ENCODE measurements around the gene PPP1R13L.
A peak's percentile ranks its signal among the peaks of the same experiment; 100 is the strongest.
"Not testable (repeated sequence)": the region's sequence is repeated elsewhere in the genome, so short reads cannot be mapped to it uniquely, and the experiment has no call there.

The PPP1R13L gene

DNA sequence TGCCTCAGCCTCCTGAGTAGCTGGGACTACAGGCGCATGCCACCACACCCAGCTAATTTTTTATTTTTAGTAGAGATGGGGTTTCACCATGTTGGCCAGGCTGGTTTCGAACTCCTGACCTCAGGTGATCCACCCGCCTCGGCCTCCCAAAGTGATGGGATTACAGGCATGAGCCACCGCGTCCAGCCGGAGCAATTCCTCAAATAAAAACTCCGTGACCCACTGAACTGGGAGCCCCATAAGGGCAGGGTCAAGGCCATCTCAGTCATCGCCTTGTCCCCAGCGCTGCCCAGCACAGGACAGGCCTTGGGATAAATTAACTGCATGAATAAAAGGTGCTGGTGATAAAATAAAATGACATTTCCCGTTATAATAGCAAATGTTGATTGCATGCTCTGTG, 25.0 kb upstream of the PPP1R13L start:
- not testable (repeated sequence) for DNase-seq (ENCODE audit: low read depth)

DNA sequence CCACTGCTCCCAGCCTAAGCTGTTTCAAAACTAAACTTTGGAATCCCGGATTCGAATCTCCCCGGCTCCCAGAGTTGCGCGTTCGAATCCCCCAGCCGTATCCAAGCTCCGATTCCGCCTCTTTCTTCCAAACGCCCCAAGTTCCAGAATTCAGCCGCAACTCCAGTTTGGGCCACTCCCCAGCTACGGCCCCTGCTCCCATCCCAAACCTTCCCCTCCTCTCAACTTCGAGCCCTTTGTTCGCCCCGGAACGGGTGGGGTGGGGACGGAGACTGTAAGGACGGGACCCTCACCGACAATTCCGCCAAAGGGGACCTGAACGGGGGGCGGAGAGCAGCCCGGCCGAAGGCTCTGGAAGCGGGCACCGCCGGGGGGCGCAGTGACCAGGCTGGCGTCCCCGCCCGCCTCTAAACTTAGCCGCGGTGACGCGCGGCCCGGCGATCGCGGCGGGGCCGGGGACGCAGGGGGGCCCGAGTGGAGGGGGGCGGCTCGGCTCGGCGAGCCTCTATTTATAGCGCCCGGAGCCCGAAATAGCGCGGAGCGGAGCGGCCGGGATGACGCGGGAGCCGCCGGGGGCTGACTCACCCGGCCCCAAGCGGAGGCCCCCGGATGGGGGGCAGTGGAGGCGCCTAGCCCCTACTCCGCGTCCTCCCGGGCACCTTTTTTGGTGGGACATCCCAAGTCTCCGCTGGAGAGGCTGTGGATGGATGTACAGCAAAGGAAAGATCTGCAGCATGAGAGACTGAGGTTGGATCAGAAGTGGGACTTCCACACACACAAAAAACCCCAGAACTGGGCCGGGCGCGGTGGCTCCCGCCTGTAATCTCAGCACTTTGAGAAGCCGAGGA, 23.7 kb upstream of the PPP1R13L start:
- DNase-seq (ENCODE audit: low read depth) = no peak

DNA sequence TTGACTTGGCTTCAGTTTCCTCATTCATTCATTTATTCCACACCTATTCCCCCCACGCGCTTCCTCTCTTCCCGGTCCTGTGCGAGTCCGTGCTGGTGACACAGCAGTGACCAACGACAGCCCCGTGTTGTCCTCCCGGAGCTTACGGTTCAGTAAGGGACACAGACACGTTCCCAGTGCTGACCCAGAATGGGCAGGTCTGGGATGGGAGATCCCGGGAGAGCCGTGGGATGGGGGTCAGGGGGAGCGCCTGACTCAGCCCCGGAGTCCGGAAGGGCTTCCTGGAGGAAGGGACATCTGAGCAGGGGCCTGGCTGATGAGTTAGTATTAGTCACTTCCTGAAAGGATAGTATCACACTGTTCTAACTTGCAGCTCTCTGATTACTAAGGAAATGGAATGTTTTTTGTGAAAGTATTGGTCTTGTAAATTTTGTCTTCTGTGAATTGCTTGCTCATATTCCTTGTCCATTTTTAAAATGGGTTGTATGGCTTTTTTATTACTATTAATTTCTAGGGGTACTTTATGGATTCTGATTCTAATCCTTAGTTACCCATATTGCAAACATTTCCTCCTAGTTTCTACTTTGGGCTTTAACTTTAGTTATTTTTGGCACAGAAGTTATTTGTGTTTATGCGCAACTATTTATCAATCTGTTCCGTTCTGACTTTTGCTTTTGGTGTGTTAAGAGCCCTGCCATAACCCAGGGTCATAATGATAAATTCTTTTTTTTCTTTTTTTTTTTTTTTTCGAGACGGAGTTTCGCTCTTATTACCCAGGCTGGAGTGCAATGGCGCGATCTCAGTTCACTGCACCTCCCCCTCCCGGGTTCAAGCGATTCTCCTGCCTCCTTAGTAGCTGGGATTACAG, 19.6 kb upstream of the PPP1R13L start:
- no peak for DNase-seq (ENCODE audit: low read depth)

DNA sequence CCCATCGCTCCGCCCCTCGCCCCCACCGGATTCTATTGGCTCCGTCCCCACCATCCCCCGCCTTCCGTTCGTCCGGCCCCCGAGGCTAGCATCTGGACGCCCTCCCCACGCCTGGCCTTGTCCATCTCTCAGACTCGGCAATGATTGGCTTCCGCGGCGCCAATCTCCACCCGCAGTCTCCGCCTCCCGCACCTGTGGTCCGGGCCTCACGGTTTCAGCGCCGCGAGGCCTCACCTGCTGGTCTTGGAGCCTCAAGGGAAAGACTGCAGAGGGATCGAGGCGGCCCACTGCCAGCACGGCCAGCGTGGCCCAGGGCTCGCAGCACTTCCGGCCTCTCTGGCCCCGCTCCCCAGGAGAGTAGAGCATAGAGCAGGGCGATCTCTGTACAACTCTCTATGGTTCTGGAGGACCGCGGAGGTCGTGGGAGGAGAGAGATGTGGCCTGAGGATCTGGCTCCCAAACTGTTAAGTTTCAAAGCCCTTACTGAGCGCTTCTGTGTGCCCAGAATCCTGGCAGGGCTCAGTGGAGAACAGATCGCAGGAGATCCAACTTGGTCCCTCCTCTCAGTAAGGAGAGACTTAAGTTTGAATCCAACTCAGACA, 18.8 kb upstream of the PPP1R13L start, which contains the start of gene ERCC1:
Gene ERCC1 (minus strand): TSS at position 329 of the 602 bp plus-strand sequence. CDS start 543 bp downstream, outside the sequence.
- no peak for DNase-seq (ENCODE audit: low read depth)

DNA sequence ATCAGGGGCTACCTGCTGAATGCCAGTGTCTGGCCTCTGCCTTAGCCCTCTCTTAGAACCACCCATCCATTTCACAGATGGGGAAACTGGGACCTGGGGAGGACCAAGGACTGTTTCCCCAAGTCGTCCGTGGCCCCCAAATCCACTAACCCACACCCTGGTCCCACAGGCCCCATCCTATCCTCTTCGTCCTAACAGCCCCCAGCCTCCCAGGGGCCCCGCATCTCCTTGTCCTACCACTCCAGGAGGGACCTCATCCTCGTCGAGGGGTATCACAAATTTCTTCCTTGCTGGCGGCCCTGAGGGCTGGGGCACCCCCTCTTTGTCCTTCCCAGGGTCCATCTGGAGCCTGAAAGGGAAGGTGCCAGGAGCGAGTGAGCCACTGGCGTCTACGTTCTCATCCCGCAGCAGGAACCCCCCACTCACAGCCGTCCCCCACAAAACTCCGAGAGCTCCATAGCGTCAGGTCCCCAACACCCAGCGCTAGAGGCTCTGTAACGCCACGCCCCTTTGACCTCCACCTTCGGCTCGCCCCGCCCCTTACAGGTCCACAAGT, 18.2 kb upstream of the PPP1R13L start:
- peak; percentile 78 for DNase-seq (ENCODE audit: low read depth)

DNA sequence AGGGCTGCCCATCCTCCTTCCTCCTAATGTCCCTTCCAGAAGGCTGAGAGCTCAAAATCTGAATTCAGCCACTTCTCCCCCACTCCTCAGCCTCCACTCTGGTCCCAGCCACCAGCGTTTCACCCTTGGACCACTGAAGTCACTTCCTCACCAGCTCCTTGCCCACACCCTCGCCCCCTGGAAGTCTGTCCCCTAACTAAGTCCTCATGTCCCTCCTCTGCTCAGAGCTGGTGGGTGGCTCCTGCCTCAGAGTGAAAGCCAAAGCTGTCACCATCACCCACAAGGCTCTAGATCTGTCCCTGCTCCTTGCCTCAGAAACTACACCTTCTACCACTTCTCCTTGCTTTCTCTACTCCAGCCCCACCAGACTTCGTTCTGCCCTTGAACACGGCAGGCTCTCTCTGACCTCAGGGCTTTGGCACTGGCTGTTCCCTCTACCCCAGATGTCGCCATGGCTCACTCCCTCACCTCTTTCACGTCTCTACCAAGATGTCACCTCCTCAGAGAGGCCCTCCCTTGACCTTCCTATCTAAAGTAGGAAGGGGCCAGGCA, 17.2 kb upstream of the PPP1R13L start:
- DNase-seq (ENCODE audit: low read depth) = no peak

DNA sequence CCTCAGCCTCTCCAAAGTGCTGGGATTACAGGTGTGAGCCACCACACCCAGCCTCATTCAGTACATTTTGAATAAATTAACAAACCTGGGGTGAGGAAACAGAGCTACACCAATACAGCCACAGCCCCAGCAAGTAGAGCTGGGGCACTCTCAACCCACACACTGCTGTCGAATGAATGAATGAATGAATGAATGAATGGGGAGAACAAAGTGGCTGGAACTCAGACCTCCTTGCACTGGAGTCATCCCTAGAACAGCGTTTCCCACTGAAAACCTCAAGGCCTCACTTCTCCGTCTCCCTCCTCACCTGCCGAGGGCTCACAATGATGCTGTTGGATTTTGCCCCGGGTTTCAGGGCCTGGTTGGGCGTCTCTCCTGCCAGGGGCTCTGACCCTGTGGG, 16.0 kb upstream of the PPP1R13L start:
- no peak for DNase-seq (ENCODE audit: low read depth)

DNA sequence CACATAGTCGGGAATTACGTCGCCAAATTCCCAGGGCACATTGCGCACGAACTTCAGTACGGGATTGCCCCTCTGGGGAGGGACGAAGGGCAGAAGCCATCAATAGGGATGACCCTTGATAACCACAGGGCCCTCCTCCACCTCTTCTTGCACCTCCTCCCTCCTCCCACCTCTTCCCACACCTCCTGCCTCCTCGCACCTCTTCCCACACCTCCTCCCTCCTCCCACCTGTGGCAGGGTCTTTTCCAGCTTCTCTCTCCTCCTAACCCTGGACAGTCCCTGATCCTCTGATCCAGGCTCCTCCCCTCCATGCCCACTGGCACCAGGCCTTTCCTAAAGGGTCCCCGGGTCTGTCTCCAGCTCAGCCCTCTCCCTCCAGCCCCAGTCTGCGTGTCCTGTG, 15.5 kb upstream of the PPP1R13L start:
- DNase-seq (ENCODE audit: low read depth) = no peak

DNA sequence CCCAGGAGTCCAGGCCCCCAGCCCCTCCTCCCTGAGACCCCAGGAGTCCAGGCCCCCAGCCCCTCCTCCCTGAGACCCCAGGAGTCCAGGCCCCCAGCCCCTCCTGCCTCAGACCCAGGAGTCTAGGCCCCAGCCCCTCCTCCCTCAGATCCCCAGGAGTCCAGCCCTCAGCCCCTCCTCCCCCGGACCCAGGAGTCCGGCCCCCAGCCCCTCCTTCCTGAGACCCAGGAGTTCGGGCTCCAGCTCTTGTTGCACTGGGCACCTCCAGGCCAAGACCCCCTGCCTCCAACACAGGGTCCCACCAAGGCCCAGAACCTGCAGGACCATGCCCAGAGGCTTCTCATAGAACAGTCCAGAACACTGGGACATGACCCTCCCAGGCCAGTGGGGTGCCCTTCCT, 15.0 kb upstream of the PPP1R13L start:
- no peak for DNase-seq (ENCODE audit: low read depth)

DNA sequence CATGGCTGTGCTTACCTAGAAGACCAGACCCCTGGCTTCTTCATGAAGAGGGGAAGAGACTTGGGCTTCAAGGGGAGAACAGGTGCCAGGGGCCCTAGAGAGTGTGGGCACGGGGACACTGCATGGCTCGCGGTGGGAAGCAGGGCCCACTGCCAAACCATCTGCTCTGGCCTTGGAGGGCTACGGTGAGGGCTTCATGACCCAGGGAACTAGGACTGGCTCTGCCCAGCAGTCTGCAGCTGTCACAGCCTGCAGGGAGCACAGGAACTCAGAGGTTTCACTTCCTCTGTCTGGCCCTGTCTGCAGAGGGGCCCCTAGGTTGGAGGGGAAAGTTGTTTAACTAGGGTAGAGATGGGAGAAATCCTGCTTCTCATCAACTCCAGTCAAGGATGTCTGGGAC, 14.5 kb upstream of the PPP1R13L start:
- no peak for DNase-seq (ENCODE audit: low read depth)

DNA sequence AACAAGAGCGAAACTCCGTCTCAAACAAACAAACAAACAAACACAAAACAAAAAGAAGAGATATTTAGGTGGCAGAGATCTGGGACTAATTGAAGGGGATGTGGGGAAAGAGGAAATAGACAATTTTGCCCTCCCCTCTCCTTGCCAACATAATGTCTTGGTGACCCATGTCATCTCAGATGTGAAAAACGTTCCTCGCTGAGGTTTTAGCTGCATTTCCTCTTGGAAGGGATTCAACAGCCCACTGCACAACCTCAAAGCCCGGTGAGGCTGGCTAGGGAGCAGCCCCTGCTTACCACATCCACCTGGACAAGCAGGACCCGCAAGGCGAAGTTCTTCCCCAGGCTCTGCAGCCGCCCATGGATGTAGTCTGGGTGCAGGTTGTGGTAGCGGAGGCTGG, 13.9 kb upstream of the PPP1R13L start:
- DNase-seq (ENCODE audit: low read depth) = no peak

DNA sequence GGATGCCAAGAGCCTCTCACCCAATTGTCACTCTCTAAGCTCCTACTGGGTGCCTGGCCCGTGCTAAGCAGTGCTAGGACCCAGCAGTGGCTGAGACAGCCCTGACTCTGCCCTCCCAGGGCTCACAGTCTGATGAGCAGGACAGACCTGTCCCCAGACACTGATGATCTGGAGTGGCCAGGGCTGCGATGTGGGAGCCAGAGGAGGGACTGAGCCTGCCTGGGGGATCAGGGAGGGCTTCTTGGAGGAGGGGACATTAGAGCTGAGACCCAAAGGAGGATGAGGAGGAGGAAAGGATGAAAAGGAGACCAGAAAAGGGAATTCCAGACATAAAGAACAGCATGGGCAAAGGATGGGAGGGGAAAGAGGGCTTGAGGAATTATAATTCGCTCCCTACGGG, 12.3 kb upstream of the PPP1R13L start:
- no peak for DNase-seq (ENCODE audit: low read depth)

DNA sequence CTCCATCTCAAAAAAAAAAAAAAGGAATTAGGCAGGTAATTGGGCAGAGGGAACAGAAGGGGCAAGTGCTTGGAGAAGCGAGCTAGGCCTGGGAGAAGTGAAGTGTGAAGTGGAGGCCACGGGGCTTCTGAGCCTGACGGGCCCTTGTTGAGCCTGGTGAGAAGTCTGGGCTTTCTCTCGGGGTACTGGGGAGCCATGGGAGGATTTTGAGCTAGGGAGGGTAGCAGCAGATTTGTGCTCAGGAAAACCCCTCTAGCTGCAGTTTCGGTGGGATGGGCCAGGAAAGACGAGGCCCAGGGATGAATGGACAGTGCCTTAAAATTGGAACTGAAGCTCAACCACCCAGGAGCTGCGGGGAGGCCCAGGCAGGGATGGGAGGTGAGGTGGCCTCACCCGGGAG, 9.6 kb upstream of the PPP1R13L start:
- DNase-seq (ENCODE audit: low read depth) = no peak

DNA sequence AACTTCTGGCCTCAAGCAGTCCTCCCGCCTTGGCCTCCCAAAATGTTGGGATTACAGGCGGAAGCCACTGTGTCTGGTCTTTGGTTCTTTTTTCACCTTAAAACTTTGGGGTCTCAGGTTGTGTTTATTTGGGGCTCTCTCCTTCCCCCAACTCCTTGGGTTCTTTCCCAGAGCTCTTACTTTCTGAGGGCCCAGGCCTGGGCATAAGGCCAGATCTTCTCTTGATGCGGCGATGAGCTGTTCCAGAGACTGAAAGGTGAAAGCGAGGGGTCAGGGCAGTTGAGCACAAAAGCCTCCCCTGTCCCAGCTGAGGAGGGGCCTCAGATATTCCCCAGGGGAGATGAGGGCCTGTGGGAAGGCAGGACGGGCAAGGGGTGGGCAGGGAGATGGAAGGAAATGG, 8.6 kb upstream of the PPP1R13L start:
- DNase-seq (ENCODE audit: low read depth) = no peak

DNA sequence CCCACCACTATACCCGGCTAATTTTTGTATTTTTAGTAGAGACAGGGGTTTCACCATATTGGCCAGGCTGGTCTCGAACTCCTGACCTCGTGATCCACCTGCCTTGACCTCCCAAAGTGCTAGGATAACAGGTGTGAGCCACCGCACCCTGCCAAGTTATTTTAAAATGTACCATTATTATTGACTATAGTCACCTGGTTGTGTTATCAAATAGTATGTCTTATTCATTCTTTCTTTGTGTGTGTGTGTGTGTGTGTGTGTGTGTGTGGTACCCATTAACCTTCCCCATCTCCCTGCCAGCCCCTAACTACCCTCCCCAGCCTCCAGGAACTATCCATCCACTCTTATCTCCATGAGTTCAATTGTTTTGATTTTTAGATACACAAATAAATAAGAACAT, 5.5 kb upstream of the PPP1R13L start:
- DNase-seq (ENCODE audit: low read depth) = not testable (repeated sequence)

DNA sequence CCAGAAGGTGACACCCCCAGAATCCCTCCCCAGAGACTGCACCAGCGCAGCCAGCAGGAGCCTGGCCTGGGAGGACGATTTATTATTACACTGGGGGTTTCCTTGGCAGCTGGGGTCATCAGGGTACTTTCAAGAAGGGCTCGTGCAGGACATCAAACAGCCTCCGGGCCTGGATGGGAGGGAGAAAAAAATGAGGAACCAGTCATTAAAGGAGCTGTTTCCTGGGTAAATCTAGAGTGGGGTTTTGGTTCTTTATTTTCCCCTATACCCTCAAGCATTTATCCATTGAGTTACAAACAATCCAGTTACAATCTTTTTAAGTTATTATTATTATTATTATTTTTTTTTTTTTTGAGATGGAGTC, 4.7 kb upstream of the PPP1R13L start:
- no peak for DNase-seq (ENCODE audit: low read depth)

DNA sequence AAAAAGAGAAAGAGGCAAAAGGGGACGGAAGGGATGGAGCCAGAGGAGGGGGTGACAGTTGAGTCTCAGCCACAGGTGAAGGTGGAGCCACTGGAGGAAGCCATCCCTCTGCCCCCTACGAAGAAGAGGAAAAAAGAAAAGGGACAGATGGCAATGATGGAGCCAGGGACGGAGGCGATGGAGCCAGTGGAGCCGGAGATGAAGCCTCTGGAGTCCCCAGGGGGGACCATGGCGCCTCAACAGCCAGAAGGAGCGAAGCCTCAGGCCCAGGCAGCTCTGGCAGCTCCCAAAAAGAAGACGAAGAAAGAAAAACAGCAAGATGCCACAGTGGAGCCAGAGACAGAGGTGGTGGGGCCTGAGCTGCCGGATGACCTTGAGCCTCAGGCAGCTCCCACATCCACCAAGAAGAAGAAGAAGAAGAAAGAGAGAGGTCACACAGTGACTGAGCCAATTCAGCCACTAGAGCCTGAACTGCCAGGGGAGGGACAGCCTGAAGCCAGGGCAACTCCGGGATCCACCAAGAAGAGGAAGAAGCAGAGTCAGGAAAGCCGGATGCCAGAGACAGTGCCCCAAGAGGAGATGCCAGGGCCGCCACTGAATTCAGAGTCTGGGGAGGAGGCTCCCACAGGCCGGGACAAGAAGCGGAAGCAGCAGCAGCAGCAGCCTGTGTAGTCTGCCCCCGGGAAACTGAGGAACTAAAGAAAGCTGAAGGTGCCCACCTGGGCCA, 4.1 kb upstream of the PPP1R13L start:
- DNase-seq (ENCODE audit: low read depth) = no peak

DNA sequence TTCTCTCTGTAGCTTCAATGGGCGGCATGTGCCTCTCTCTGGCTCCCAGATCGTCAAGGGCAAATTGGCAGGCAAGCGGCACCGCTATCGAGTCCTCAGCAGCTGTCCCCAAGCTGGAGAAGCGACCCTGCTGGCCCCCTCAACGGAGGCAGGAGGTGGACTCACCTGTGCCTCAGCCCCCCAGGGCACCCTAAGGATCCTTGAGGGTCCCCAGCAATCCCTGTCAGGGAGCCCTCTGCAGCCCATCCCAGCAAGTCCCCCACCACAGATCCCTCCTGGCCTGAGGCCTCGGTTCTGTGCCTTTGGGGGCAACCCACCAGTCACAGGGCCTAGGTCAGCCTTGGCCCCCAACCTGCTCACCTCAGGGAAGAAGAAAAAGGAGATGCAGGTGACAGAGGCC, 3.3 kb upstream of the PPP1R13L start:
- no peak for DNase-seq (ENCODE audit: low read depth)

DNA sequence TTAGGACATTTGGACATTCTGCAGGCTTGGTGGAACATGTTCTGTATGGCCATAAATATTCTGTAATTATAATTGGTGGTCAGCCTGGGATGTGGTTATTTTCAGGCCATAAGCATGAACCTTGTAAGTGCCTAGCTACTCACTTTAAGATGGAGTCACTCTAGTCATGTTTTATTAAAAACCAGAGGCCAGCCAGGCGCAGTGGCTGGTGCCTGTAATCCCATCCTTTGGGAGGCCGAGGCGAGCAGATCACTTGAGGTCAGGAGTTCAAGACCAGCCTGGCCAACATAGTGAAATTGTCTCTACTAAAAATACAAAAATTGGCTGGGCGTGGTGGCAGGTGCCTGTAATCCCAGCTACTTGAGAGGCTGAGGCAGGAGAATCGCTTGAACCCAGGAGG, 2.7 kb upstream of the PPP1R13L start:
- DNase-seq (ENCODE audit: low read depth) = not testable (repeated sequence)

DNA sequence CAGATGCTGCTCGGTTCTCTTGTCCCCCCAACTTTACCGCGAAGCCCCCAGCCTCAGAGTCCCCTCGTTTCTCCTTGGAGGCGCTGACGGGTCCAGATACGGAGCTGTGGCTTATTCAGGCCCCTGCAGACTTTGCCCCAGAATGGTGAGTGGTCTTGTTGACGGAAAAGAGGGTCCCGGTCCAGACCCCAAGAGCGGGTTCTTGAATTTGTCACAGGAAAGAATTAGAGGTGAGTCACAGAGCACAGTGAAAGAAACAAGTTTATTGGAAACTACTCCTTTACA, 2.2 kb upstream of the PPP1R13L start:
- no peak for DNase-seq (ENCODE audit: low read depth)

DNA sequence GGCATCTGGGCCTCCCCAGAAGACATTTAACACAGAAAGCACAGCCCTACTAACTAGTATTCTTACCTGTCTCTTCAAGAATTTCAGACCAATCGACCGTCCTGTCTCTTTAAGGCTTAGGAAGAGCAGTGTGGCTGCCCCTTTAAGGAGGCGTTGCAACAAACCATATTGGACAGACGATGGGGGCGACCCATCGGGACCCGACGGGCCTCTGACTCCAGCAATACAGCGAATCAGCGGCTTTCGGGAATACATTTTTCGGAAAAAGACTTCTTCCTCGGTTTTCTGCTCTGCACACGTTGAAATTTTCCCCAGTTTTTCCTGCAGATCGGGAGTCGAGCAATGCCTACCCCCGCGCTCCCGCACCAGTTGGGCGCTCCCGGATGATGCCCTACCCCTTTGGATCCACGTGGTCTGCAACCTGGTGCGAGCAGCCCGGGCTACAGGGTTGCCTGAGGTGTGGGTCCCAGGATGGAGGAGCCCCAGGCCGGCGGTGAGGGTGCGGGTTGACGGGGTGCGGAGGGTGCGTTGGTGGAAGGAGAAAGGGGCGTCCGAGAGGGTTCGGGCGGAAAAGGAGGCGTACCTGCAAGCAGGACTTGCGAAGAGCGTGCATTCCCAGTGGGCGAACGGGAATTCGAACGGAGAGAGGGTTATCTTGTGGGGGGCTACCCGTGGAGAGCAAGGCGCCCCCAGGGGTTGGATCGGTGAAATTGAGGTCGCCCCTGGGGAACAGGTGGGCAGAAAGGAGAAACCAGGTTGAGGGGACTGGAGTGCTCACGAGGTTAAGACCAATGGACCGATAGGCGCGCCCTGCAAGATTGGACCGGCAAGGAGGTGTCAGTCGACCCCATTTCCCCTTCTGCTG, 1.6 kb upstream of the PPP1R13L start, which contains the start of gene POLR1G:
Gene POLR1G (plus strand): TSS at position 419 of the 865 bp plus-strand sequence. CDS start 53 bp downstream, at position 472.
- DNase-seq (ENCODE audit: low read depth) = peak; percentile 67

Data from activated T-cell treated with anti-CD3 and anti-CD28 coated beads for 1 hour (primary cell).